ENCODE data around the gene TRRAP. TPM values are rescaled to one million over a fixed set of nuclear protein-coding genes. Genes with fewer than 3 reads are reported as not detected.

The TRRAP gene
- total and polyA plus RNA-seq, 2 of the 8 experiments (the other 6 are each of a cell fraction or from before 2014, with no cell fraction given), result 21.7 to 48.6 TPM

DNA sequence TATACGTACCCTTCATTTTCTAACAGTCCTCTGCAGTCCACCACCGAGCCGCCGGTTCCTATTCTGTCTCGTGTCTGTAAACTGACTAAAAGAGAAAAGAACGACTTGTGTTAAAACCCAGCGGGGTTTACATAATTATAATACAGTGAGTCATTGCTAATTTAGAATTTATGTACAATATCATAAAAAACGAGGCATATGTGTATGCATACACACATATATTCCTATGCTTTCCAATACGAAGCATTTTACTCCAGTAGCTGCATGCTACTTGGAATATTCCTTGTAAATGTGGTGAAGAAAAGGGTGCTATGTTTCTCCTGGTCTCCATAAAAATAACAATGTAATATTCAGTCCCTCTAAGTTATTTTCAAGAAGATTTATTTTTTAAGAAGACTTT, 176.4 kb downstream of the TRRAP start:
- H3K27me3 ChIP-seq (replicated peaks in 1 of 4; ENCODE audit: control insufficient read depth in 3 of 4, extremely low read depth in 1 of 4, insufficient read depth in 3 of 4, low read length in 3 of 4), result no peaks in the 10 kb centered on the region
- no peaks in the 10 kb centered on the region for H3K79me1 ChIP-seq (ENCODE audit: low read depth, low read length)
- H3K4me3 ChIP-seq (ENCODE audit: extremely low read depth in 1 of 4, insufficient read depth in 2 of 4, low read depth in 3 of 4, low read length in 4 of 4), result no peak overlapping the region
- no peak overlapping the region for H2AFZ ChIP-seq (ENCODE audit: low read length)
- H2BK15ac ChIP-seq (ENCODE audit: low read length), result no peak overlapping the region
- H2BK20ac ChIP-seq (ENCODE audit: low read length), result no peak overlapping the region
- H3K79me2 ChIP-seq (ENCODE audit: control insufficient read depth in 1 of 2, insufficient read depth in 2 of 2, low read length in 2 of 2), result no peaks in the 10 kb centered on the region
- H3K18ac ChIP-seq (ENCODE audit: extremely low read depth, low read length), result no peak overlapping the region
- FAIRE-seq, result no peak
- H3K4me1 ChIP-seq (replicated peaks in 1 of 4; ENCODE audit: control insufficient read depth in 3 of 4, insufficient read depth in 4 of 4, low read length in 3 of 4), result no peaks in the 10 kb centered on the region
- POLR2A ChIA-PET (ENCODE audit: partially characterized antibody), result interaction anchor here (0.6 kb wide), 1 partner anchor 180 kb away, joined by 4 read pairs; no protein-coding TSS in a partner anchor
- H3K23ac ChIP-seq (ENCODE audit: insufficient read length), result no peak overlapping the region
- H3K27ac ChIP-seq (ENCODE audit: low read depth, low read length), result no peak overlapping the region
- H4K20me1 ChIP-seq (replicated peaks in 1 of 2; ENCODE audit: control insufficient read depth in 1 of 2, insufficient read depth in 2 of 2, low read length in 2 of 2), result no peaks in the 10 kb centered on the region
- H2BK5ac ChIP-seq (ENCODE audit: low read depth, low read length), result no peak overlapping the region
- H2BK12ac ChIP-seq (ENCODE audit: low read depth, low read length), result no peak overlapping the region
- no peak overlapping the region for H4K5ac ChIP-seq (ENCODE audit: insufficient read length, low read depth, low read length)
- H3K4ac ChIP-seq (replicated peaks; ENCODE audit: insufficient read length, low read depth, low read length), result no peak overlapping the region
- no peak for TF ChIP-seq E2F6 (IDR thresholded peaks at IDR 0.05)
- no peak for TF ChIP-seq CEBPB (IDR thresholded peaks at IDR 0.05; ENCODE audit: low read depth, low read length)
- TF ChIP-seq CTBP2 (IDR thresholded peaks at IDR 0.05; ENCODE audit: borderline replicate concordance, insufficient read depth, insufficient read length, low read length), result no peak
- TF ChIP-seq ATF3 (IDR thresholded peaks at IDR 0.05; ENCODE audit: insufficient read depth, low read depth, low read length), result no peak
- no peak for TF ChIP-seq SAP30 (IDR thresholded peaks at IDR 0.05; ENCODE audit: insufficient read depth, insufficient replicate concordance, low read length)
- TF ChIP-seq SIN3A (conservative IDR thresholded peaks at IDR 0.05 in 1 of 2, IDR thresholded peaks at IDR 0.05 in 1 of 2; ENCODE audit: low read depth in 1 of 2, low read length in 2 of 2), result no peak
- no peak for TF ChIP-seq PHF8 (conservative IDR thresholded peaks at IDR 0.05; ENCODE audit: low read depth, low read length)
- TF ChIP-seq BRCA1 (IDR thresholded peaks at IDR 0.05; ENCODE audit: low read depth, low read length), result no peak
- no peak for TF ChIP-seq KDM4A (IDR thresholded peaks at IDR 0.05; ENCODE audit: low read depth, low read length, severe bottlenecking)
- TF ChIP-seq MAFK (IDR thresholded peaks at IDR 0.05; ENCODE audit: low read depth, low read length), result no peak
- TF ChIP-seq USF2 (IDR thresholded peaks at IDR 0.05; ENCODE audit: low read length), result no peak
- H3K56ac ChIP-seq (replicated peaks; ENCODE audit: insufficient read length, low read depth, low read length), result no peak overlapping the region
- no peak overlapping the region for H3K9ac ChIP-seq (replicated peaks in 1 of 4; ENCODE audit: extremely low read depth in 1 of 4, low read depth in 3 of 4, low read length in 3 of 4)
- H3K4me2 ChIP-seq (ENCODE audit: insufficient read depth in 1 of 2, low read depth in 2 of 2, low read length in 2 of 2), result no peak overlapping the region
- H3K23me2 ChIP-seq (ENCODE audit: low read depth, low read length), result no peaks in the 10 kb centered on the region
- 92% methylated on average over 9 of the region's 9 CpGs; no CpG with 5 or more reads in 1 of the 2 experiments for WGBS, 2 experiments (ENCODE audit: extremely low coverage in 1 of 2, insufficient coverage in 1 of 2, insufficient read length in 1 of 2, insufficient replicate concordance in 2 of 2, low coverage in 1 of 2, low lambda C conversion rate in 2 of 2, missing lambda C conversion rate in 1 of 2)
- no peak for DNase-seq (ENCODE audit: low read depth in 1 of 2, low spot score in 2 of 2)
- H2BK120ac ChIP-seq (replicated peaks; ENCODE audit: low read depth, low read length), result no peak overlapping the region
- CTCF ChIA-PET (ENCODE audit: partially characterized antibody), result interaction anchor here (1.0 kb wide), 1 partner anchor 130 kb away, joined by 4 read pairs; no protein-coding TSS in a partner anchor
- no peak overlapping the region for H2AK5ac ChIP-seq (ENCODE audit: low read depth, low read length)
- H4K91ac ChIP-seq (replicated peaks; ENCODE audit: insufficient read length, low read length), result no peak overlapping the region
- no peak overlapping the region for H4K8ac ChIP-seq (ENCODE audit: extremely low read depth, insufficient read depth, low read length)
- no peaks in the 10 kb centered on the region for H3K9me3 ChIP-seq (ENCODE audit: insufficient read depth in 2 of 2, low read depth in 1 of 2, low read length in 1 of 2)
- H3K14ac ChIP-seq (ENCODE audit: insufficient read length), result no peak overlapping the region
- peaks cover 16 to 45% (median 32%) of the 10 kb centered on the region in 4 experiments; a peak in 7 of 8 replicates for H3K36me3 ChIP-seq (ENCODE audit: control insufficient read depth in 2 of 4, insufficient read depth in 4 of 4, low read length in 3 of 4)

Data from H1 (cell line).